Right lobe of liver (tissue), 4 donors: ENCODE data around the gene FBXO38.

Experiments
- CTCF ChIP-seq, 4 donors: fragments of 200-600 bp in 3 of 4; fragments of 450-650 bp in 1 of 4; IDR thresholded peaks; one replicate each; pipeline versions ENCODE4 v1.5.1 to v1.8.0; 2016 to 2022; ENCODE audit warnings: antibody characterized with exemption in 4 of 4, mild to moderate bottlenecking in 2 of 4
- POLR2A ChIP-seq: fragments of 450-650 bp; IDR thresholded peaks from one replicate; pipeline ENCODE4 v1.6.1; 2017; ENCODE audit warnings: antibody characterized with exemption, mild to moderate bottlenecking
- donor health status: DM: no; HTN: no; CAD: no.
- donor health status: DM: no; HTN: no; CAD: no.
- donor health status: DM: no; HTN: yes; CAD: no.

GRCh38 chr5:148384380-148384737, 601 bp downstream of the FBXO38 start:
- TF ChIP-seq CTCF (IDR thresholded peaks at IDR 0.05) (no peak), POLR2A (no peak)
